NOMO-1 (cell line): ENCODE data around the gene ODC1.
A peak's percentile ranks its signal among the peaks of the same experiment; 100 is the strongest.

ENCODE experiments used
- DNase-seq, 2 experiments: peaks; one replicate each; lab custom pipeline; 2025; ENCODE audit not compliant: unreplicated experiment in 2 of 2; lab: John Stamatoyannopoulos, UW

ODC1 gene

DNA sequence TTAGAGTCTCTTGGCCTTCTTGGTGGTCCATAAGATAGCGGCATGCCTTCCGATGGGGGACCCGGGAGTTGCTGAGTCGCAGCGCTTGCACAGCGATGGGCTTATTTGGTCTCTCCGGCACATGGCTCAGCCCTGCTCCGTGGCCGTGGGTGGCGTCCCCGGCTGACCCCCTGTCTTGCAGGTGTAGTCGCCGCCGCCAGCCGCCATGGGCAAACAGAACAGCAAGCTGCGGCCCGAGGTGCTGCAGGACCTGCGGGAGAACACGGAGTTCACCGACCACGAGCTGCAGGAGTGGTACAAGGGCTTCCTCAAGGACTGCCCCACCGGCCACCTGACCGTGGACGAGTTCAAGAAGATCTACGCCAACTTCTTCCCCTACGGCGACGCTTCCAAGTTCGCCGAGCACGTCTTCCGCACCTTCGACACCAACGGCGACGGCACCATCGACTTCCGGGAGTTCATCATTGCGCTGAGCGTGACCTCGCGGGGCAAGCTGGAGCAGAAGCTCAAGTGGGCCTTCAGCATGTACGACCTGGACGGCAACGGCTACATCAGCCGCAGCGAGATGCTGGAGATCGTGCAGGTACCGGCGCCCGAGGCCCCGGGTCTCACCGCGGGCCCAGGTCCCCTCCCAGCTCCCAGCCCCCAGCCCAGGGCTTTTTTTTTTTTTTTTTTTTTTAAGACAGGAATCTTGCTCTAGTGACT, 28.4 kb downstream of the ODC1 start:
- no peak for DNase-seq

DNA sequence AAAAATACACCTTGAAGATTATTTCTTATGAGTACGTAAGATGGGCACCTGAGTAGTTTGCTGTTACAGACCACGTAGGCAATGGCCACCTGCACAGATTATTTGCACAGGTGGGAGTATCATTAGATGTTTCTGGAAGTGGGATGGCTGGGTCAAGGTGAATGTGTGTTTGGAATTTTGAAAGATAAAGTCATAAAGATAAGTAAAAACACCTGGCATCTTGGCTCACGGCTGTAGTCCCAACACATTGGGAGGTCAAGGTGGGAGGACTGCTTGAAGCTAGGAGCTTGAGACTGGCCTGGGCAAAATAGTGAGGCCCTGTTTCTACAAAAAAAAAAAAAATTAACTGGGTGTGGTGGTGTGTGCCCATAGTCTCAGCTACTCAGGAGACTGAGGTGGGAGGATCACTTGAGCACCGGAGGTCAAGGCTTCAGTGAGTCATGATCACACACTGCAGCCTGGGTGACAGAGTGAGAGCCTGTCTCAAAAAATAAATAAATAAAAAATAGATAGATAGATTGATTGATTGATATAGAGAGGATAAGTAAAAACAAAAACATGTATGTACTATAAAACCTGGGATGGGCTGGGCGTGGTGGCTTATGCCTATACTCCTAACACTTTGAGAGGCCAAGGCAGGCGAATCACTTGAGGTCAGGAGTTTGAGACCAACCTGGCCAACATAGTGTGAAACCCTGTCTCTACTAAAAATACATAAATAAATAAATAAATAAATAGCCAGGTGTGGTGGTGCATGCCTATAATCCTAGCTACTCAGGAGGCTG, 30.4 kb downstream of the ODC1 start:
- DNase-seq, result no peak

- no peak for DNase-seq
Observed at GRCh38 chr2:10415640-10416039, 32.5 kb downstream of the ODC1 start.

GRCh38 chr2:10415048-10415447, 33.1 kb downstream of the ODC1 start:
- DNase-seq, result no peak

DNA sequence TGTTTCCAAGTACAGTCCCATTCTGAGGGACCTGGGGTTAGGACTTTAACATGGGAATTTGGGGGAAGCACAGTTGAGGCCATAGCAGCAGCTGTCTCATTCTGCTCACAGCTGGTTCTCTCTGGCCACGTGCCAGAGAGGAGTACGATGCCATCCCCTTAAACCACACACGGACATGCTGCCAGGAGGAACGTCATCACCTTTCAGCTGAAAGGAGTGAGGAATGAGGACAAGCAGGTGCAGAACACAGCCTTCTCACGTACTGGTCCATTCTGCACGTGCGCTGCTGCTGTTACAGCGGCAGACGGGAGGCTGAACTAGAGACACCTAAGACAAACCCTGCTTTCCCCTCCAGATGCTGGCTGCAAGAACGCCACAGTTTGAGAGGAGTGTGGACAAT, 33.5 kb downstream of the ODC1 start:
- no peak for DNase-seq

- DNase-seq, result no peak
Observed at GRCh38 chr2:10413991-10414451, 34.1 kb downstream of the ODC1 start.

- DNase-seq, result no peak
Observed at GRCh38 chr2:10413503-10413902, 34.6 kb downstream of the ODC1 start.

DNA sequence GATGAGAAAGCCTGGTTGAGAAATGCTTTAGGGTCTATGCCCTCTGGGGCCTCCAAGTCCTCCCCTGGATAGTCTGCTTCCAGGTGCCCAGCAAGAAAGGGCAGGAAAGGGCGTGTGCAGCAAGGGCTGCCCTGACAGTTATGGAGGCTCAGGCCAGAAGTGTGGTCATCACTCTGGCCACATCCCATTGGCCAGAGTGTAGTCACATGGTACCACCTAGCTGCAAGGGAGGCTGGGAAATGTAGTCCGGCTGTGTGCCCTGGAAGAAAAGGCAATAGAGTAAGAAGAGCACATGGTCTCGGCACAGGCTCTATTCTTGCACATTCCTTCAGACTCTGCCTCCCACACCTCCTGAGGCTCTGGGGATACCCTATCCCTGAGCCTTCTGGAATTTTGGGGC, 35.7 kb downstream of the ODC1 start:
- DNase-seq, result no peak

- no peak for DNase-seq
Observed at GRCh38 chr2:10411557-10411956, 36.6 kb downstream of the ODC1 start.

DNA sequence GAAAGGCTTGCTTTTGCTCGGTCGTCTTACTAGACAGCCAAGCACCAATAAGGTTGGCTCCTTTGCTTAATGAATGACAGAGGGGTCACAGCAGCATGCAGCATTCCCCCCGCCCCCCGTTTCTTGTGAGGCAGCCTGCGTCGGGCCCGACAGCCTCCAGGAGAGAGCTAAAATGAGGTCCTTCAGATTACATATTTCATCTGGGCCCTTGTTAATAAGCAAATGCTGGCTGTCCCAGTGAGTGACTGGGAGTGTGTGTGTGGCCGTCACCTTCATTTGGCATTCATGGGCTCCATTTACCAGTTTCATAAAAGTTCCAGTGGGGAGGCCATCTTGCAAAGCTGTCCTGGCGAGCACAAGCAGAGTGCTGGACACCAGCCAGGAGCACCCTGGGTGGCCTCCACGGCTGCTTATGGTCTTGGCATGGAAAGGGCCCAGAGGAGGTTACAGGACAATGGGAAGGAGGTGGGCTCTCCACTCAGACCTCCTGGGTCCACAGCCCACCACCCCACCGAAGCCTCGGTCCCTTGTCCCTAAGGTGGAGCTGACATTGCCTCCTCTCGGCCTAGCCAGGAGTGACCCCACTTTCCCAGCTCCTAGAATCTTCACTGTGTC, 37.2 kb downstream of the ODC1 start:
- DNase-seq, result no peak

- DNase-seq, result peak; percentile 69 to 89
Observed at GRCh38 chr2:10410001-10410822, 37.9 kb downstream of the ODC1 start.

DNA sequence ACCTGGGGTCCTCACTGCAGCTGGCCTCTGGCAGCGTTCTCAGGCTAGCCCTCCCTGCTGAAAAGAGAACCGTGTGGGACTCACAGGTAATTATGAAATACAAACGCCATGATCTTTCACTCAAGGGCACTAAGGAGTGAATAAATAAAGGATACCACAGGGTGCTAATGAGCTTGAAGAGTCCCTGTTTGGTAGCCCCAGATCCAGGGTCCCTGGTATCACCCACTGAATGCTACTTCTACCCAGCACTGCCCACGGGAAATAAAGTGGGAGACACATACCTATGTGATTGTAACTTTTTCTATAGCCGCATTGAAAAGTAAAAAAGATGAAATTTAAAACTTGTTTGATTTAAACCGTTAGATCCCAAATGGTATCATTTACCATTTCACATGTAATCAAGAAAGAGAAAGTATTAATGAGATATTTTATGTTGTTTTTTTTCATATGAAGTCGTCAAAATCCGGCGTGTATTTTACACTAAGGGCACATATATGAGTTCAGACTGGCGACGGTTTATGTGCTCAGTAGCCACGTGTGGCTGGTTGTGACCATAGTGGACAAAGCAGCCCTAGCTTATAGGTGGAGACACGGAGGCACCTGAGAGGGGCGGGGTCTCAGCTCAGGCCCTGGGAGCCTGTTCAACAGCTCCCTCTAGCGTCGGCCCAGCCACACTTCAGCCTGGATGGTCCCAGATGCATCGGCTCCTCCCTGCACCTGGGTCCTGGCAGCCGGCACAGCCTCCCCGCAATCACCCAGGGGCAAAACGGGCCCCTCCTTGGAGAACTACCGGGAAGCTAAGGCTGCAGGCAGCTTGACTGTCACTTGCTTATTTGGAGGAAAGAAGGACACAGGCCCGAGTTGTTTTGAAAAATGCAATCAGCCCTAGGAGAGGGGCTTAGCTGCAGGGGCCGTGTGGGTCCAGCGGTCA, 39.2 kb downstream of the ODC1 start:
- peak; percentile 61 to 83 for DNase-seq

- peak; percentile 98 for DNase-seq
Observed at GRCh38 chr2:10407841-10408648, 40.1 kb downstream of the ODC1 start.

- no peak for DNase-seq
Observed at GRCh38 chr2:10407432-10407831, 40.7 kb downstream of the ODC1 start.

- no peak for DNase-seq
Observed at GRCh38 chr2:10406491-10407188, 41.5 kb downstream of the ODC1 start.

DNA sequence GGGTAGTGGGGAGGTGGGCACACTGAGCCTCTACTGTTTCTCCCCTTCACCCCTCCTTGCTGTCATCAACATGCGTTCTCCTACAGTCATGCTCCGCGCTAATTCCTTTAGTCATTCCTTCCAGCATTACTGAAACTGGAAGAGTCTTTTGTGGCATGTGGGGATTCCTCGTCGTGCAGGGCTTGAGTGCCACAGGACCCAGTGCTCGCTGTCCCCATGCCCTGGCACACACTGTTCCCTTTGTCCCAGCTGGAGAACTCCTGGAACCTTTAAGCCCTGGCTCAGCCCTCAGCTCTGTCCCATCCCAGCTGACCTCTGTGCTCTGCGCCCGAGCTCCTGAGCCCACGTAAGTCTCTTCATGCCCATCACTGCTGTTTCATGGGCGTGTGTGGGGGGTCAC, 42.1 kb downstream of the ODC1 start:
- DNase-seq, result no peak

DNA sequence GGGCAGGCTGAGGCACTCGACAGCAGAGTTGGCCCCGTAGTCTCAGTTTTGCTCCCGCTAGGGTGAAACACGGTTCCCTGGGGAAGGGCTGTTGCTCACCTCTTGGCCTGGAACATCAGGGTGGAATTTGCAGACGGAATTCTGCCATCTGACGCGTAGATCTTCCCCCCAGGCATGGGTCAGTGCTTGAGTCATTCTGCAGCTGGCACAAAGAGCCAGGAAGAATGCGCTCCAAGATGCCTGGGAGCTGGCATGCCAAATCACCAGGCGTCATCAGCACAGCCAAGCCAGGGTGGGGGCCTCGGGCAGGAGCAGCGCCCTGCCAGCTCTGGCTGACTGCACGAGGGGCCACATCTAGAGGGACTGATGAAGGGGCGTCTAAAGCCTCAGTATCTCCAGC, 42.7 kb downstream of the ODC1 start:
- no peak for DNase-seq

GRCh38 chr2:10404324-10405143, 43.6 kb downstream of the ODC1 start:
- no peak for DNase-seq
